HCT116 (cell line): ENCODE results near the gene NDUFAB1. TPM values are rescaled to one million over a fixed set of nuclear protein-coding genes. Genes with fewer than 3 reads are reported as not detected.

Experiments
- ATAC-seq: fragments of 200-7000 bp; cut with Tn5 transposase; 2 replicates; pipeline ENCODE4 v1.9.1; 2020; ENCODE audit warnings: mild to moderate bottlenecking, moderate library complexity
- BruUV-seq: library from RNA; stranded (reverse); fragments of 400-500 nt; replicated peaks from 2 replicates; lab custom pipeline; 2021; lab: Mats Ljungman, UMichigan
- CTCF ChIA-PET: fragments of 300-600 bp; sonication (Branson Sonifier 250); formaldehyde crosslinking; loops from one replicate; lab custom pipeline; 2021; ENCODE audit warnings: antibody characterized with exemption; lab: Charles Lee
- POLR2A ChIA-PET: fragments of 300-600, 350-600 bp; sonication (Branson Sonifier 250); formaldehyde crosslinking; loops from one replicate; lab custom pipeline; 2021; ENCODE audit warnings: antibody characterized with exemption; lab: Charles Lee
- RAD21 ChIA-PET, 2 experiments: fragments of 300-600 bp; sonication (Branson Sonifier 250); formaldehyde crosslinking; loops; one replicate each; lab custom pipeline; 2023; ENCODE audit warnings: low total read pairs in 2 of 2; ENCODE audit not compliant: uncharacterized antibody in 2 of 2, unreplicated experiment in 2 of 2, low non-redundant PET in 1 of 2; lab: Charles Lee
- DNase-seq: peaks from one replicate; pipeline ENCODE4 v3.0.0-alpha.2; 2010; ENCODE audit warnings: low read depth, low spot score
- H2AFZ ChIP-seq: fragments of 200-600 bp; shearing (Covaris generic), sonication (generic); 2 replicates; pipeline ENCODE4 v1.6.1; 2017; ENCODE audit warnings: low read depth, mixed run types, mixed read lengths, antibody characterized with exemption, low read length; ENCODE audit not compliant: poor library complexity, severe bottlenecking
- H3K27ac ChIP-seq: 2 replicates; pipeline ENCODE4 v1.5.1; 2012; ENCODE audit warnings: low read depth, low read length
- H3K27me3 ChIP-seq: fragments of 200-600 bp; sonication (generic); 2 replicates; pipeline ENCODE4 v1.6.1; 2016; ENCODE audit warnings: mixed run types, low read length, mixed read lengths; ENCODE audit not compliant: insufficient read depth
- H3K36me3 ChIP-seq, 2 experiments: fragments of 200-500 bp in 1 of 2; fragments of 200-600 bp in 1 of 2; sonication (Bioruptor generic) in 1 of 2; sonication (generic) in 1 of 2; 2 replicates each; pipeline versions ENCODE4 v1.5.1 to v1.6.1; 2014 to 2016; ENCODE audit warnings: low read length in 2 of 2, inconsistent platforms in 1 of 2, mixed read lengths in 1 of 2, mixed run types in 1 of 2; ENCODE audit not compliant: insufficient read depth in 2 of 2, control insufficient read depth in 1 of 2
- H3K4me1 ChIP-seq, 2 experiments: fragments of 200-600 bp in 1 of 2; sonication (generic) in 1 of 2; 2 replicates each; pipeline versions ENCODE4 v1.5.1 to v1.6.1; 2012 to 2017; ENCODE audit warnings: low read length in 2 of 2, inconsistent platforms in 1 of 2, mild to moderate bottlenecking in 1 of 2, mixed read lengths in 1 of 2, mixed run types in 1 of 2, moderate library complexity in 1 of 2; ENCODE audit not compliant: insufficient read depth in 2 of 2, control insufficient read depth in 1 of 2
- H3K4me2 ChIP-seq: fragments of 200-600 bp; sonication (generic); 2 replicates; pipeline ENCODE4 v1.6.1; 2017; ENCODE audit warnings: mixed run types, low read length, mixed read lengths
- H3K4me3 ChIP-seq, 2 experiments: fragments of 200-600 bp in 1 of 2; sonication (generic) in 1 of 2; replicated peaks in 1 of 2; 2 replicates each; pipeline ENCODE4 v1.5.1; 2011 to 2016; ENCODE audit warnings: low read length in 2 of 2, control low read depth in 1 of 2, low read depth in 1 of 2, mild to moderate bottlenecking in 1 of 2, mixed read lengths in 1 of 2, mixed run types in 1 of 2
- H3K79me2 ChIP-seq: fragments of 200-600 bp; sonication (generic); 2 replicates; pipeline ENCODE4 v1.6.1; 2017; ENCODE audit warnings: mild to moderate bottlenecking, mixed run types, low read length, moderate library complexity, mixed read lengths; ENCODE audit not compliant: insufficient read depth
- H3K9ac ChIP-seq: fragments of 200-600 bp; sonication (generic); 2 replicates; pipeline ENCODE4 v1.6.1; 2016; ENCODE audit warnings: low read length, mixed read lengths
- H3K9me2 ChIP-seq: fragments of 200-600 bp; sonication (generic), shearing (Covaris generic); 2 replicates; pipeline ENCODE4 v1.6.1; 2017; ENCODE audit warnings: mixed run types, mild to moderate bottlenecking, moderate library complexity; ENCODE audit not compliant: insufficient read depth
- H3K9me3 ChIP-seq, 2 experiments: fragments of 200-500 bp in 1 of 2; fragments of 200-600 bp in 1 of 2; sonication (Bioruptor generic) in 1 of 2; sonication (generic) in 1 of 2; 2 replicates each; pipeline ENCODE4 v1.6.1; 2014 to 2017; ENCODE audit warnings: low read length in 2 of 2, mixed read lengths in 2 of 2, inconsistent platforms in 1 of 2, low read depth in 1 of 2, mild to moderate bottlenecking in 1 of 2, mixed run types in 1 of 2, moderate library complexity in 1 of 2; ENCODE audit not compliant: control insufficient read depth in 1 of 2, insufficient read depth in 1 of 2
- H4K20me1 ChIP-seq: fragments of 200-600 bp; sonication (generic), shearing (Covaris generic); 2 replicates; pipeline ENCODE4 v1.6.1; 2017; ENCODE audit warnings: mixed run types, mild to moderate bottlenecking, moderate library complexity; ENCODE audit not compliant: insufficient read depth
- EGR1 ChIP-seq: IDR thresholded peaks from 2 replicates; pipeline ENCODE4 v1.6.1; 2012; ENCODE audit warnings: low read depth
- ELF1 ChIP-seq: IDR thresholded peaks from 2 replicates; pipeline ENCODE4 v1.6.1; 2012; ENCODE audit warnings: low read depth, borderline replicate concordance
- FOSL1 ChIP-seq: IDR thresholded peaks from 2 replicates; pipeline ENCODE4 v1.6.1; 2012; ENCODE audit warnings: low read depth
- JUND ChIP-seq: IDR thresholded peaks from 2 replicates; pipeline ENCODE4 v1.6.1; 2012
- SP1 ChIP-seq: IDR thresholded peaks from 2 replicates; pipeline ENCODE4 v1.6.1; 2012; ENCODE audit warnings: low read depth
- SRF ChIP-seq: IDR thresholded peaks from 2 replicates; pipeline ENCODE4 v1.6.1; 2012; ENCODE audit warnings: low read depth
- TCF7L2 ChIP-seq: IDR thresholded peaks from 2 replicates; pipeline ENCODE4 v1.7.0; 2011; ENCODE audit warnings: borderline replicate concordance, inconsistent platforms; ENCODE audit not compliant: insufficient read depth, insufficient read length; ENCODE audit errors: extremely low read depth
- YY1 ChIP-seq: IDR thresholded peaks from 2 replicates; pipeline ENCODE4 v1.6.1; 2011; ENCODE audit warnings: low read length, low read depth, moderate library complexity, mild to moderate bottlenecking; ENCODE audit not compliant: insufficient replicate concordance; ENCODE audit errors: extremely low read depth
- ZFX ChIP-seq: fragments of 450-650 bp; IDR thresholded peaks from 2 replicates; pipeline ENCODE4 v1.6.1; 2017
- ZNF274 ChIP-seq: fragments of 200-500 bp; sonication (Bioruptor generic); IDR thresholded peaks from 2 replicates; pipeline ENCODE4 v1.6.1; 2014; ENCODE audit warnings: mild to moderate bottlenecking, low read depth, low read length, inconsistent platforms
- intact Hi-C: fragments of 100-400 bp; cut with micrococcal nuclease; formaldehyde crosslinking; loops from 2 replicates; pipeline ENCODE4 v1.10.0; 2022
- total RNA-seq: library from RNA; stranded (reverse); gene quantifications from one replicate; pipeline ENCODE4 v1.2.1, GENCODE V29; 2021; ENCODE audit not compliant: unreplicated experiment
- TF ChIP-seq, protein P1 (sequence below): IDR thresholded peaks from 2 replicates; pipeline ENCODE4 v1.6.1; 2012
- TF ChIP-seq, protein P2 (sequence below), 3 experiments: fragments of 200-600 bp in 1 of 3; sonication (generic) in 1 of 3; IDR thresholded peaks in 2 of 3; conservative IDR thresholded peaks in 1 of 3; 2 replicates each; pipeline ENCODE4 v1.5.1; 2012 to 2017; ENCODE audit warnings: low read depth in 2 of 3, low read length in 2 of 3, antibody characterized with exemption in 1 of 3, borderline replicate concordance in 1 of 3, control low read depth in 1 of 3, mild to moderate bottlenecking in 1 of 3, mixed read lengths in 1 of 3, mixed run types in 1 of 3, moderate library complexity in 1 of 3; ENCODE audit not compliant: insufficient read depth in 1 of 3

NDUFAB1 gene
- total RNA-seq, 1 experiment from 2014 or later: 169 TPM

DNA sequence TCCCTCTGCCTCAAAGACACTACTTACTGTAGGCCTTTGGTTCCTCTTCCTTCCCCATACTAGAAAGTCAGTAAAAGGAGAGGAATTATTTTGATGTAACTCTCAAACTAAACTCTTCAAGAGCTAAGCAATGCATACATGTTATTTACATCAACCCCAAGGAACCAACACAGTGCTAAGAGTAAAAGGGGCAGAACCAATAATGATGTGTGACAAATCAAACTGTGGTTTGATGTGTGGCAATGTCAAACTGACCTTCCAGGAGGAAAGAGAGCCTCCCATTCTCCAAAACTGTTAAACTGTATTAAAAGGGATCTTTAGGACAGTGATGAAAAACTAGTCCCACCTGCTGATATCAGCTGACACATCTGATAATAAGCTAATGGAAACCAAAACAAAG lies 15.7 kb downstream of the NDUFAB1 start:
- Histone ChIP-seq H3K36me3 (peaks cover 26% of the 10 kb centered on the region in 2 experiments), H3K27ac (no peak overlapping the region), H2AFZ (no peak overlapping the region), H3K4me1 (no peaks in the 10 kb centered on the region), H3K9me3 (no peaks in the 10 kb centered on the region), H3K4me3 (no peak overlapping the region), H3K27me3 (no peaks in the 10 kb centered on the region), H3K4me2 (no peak overlapping the region), H4K20me1 (no peaks in the 10 kb centered on the region), H3K9me2 (no peaks in the 10 kb centered on the region), H3K79me2 (peaks cover 12% of the 10 kb centered on the region)
- BruUV-seq: no TSS peak
- intact Hi-C loops: no loop called here
- ATAC-seq (no peak), DNase-seq (no peak)
- RAD21 ChIA-PET: no interaction called here
- CTCF ChIA-PET: interaction anchor here (1.1 kb wide), 1 partner anchor 23 kb away, joined by 3 read pairs; the partner anchor contains the start of gene UBFD1
- POLR2A ChIA-PET: no interaction called here
- TF ChIP-seq SRF (no peak), ELF1 (no peak), ZFX (no peak), YY1 (no peak), TCF7L2 (no peak), ZNF274 (no peak)
- TF ChIP-seq, protein P1, sequence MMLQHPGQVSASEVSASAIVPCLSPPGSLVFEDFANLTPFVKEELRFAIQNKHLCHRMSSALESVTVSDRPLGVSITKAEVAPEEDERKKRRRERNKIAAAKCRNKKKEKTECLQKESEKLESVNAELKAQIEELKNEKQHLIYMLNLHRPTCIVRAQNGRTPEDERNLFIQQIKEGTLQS: no peak
- TF ChIP-seq, all 23 proteins: peak for 0
- no peak overlapping the region for H3K9ac ChIP-seq

DNA sequence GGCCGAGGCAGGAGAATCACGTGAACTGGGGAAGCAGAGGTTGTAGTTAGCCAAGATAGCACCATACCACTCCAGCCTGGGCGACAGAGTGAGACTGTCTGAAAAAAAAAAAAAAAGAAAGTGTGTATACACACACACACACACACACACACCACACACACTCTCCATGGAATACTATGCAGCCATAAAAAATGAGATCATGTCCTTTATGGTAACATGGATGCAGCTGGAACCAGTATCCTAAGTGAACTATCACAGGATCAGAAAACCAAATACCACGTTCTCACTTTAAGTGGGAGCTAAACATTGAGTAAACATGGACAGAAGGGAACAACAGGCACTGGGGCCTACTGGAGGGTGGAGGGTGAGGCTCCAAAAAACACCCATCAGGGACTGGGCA lies 16.7 kb downstream of the NDUFAB1 start:
- no peak overlapping the region for H2AFZ ChIP-seq
- H3K27ac ChIP-seq: no peak overlapping the region
- no peaks in the 10 kb centered on the region for H4K20me1 ChIP-seq
- no peaks in the 10 kb centered on the region for H3K9me2 ChIP-seq
- H3K4me3 ChIP-seq: no peak overlapping the region
- H3K9ac ChIP-seq: no peak overlapping the region
- intact Hi-C loops: no loop called here
- CTCF ChIA-PET: no interaction called here
- H3K79me2 ChIP-seq: peaks cover 3% of the 10 kb centered on the region
- DNase-seq (no peak), ATAC-seq (peak; percentile 9; the same call in 1 of the 2 replicates)
- no peaks in the 10 kb centered on the region for H3K4me1 ChIP-seq
- no peaks in the 10 kb centered on the region for H3K27me3 ChIP-seq
- POLR2A ChIA-PET: no interaction called here
- BruUV-seq: no TSS peak
- RAD21 ChIA-PET: no interaction called here
- no peak overlapping the region for H3K4me2 ChIP-seq
- H3K9me3 ChIP-seq: no peaks in the 10 kb centered on the region
- TF ChIP-seq, protein P2, sequence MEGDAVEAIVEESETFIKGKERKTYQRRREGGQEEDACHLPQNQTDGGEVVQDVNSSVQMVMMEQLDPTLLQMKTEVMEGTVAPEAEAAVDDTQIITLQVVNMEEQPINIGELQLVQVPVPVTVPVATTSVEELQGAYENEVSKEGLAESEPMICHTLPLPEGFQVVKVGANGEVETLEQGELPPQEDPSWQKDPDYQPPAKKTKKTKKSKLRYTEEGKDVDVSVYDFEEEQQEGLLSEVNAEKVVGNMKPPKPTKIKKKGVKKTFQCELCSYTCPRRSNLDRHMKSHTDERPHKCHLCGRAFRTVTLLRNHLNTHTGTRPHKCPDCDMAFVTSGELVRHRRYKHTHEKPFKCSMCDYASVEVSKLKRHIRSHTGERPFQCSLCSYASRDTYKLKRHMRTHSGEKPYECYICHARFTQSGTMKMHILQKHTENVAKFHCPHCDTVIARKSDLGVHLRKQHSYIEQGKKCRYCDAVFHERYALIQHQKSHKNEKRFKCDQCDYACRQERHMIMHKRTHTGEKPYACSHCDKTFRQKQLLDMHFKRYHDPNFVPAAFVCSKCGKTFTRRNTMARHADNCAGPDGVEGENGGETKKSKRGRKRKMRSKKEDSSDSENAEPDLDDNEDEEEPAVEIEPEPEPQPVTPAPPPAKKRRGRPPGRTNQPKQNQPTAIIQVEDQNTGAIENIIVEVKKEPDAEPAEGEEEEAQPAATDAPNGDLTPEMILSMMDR (IDR thresholded peaks at IDR 0.05 in 2 of 3, conservative IDR thresholded peaks at IDR 0.05 in 1 of 3; ENCODE audit: borderline replicate concordance in 1 of 3, insufficient read depth in 1 of 3, low read depth in 2 of 3, low read length in 2 of 3): no peak
- TF ChIP-seq EGR1 (no peak), SP1 (no peak), JUND (no peak), FOSL1 (no peak)
- H3K36me3 ChIP-seq: peaks cover 16 to 18% of the 10 kb centered on the region in 2 experiments; a peak in 3 of 4 replicates
